Gastrocnemius medialis (tissue), 4 donors: ENCODE data around the gene CDKN3. TPM values are rescaled to one million over a fixed set of nuclear protein-coding genes. Genes with fewer than 3 reads are reported as not detected.
A peak's percentile ranks its signal among the peaks of the same experiment; 100 is the strongest.

ENCODE experiments used
- ATAC-seq, 2 donors: fragments of 150-250 bp; one replicate each; pipeline ENCODE4 v1.9.1; 2016
- DNase-seq, 2 donors: peaks; one replicate each; pipeline ENCODE4 v3.0.0-alpha.2; 2019
- H3K27ac ChIP-seq, 4 donors: fragments of 200-600 bp; sonication (generic); 1 replicate in 1 of 4; 2 replicates in 3 of 4; pipeline ENCODE4 v1.5.1; 2016 to 2018; ENCODE audit warnings: mild to moderate bottlenecking in 2 of 4, moderate library complexity in 1 of 4
- H3K27me3 ChIP-seq, 3 donors: fragments of 200-600 bp; sonication (generic) in 2 of 3; 1 replicate in 1 of 3; 2 replicates in 2 of 3; pipeline versions ENCODE4 v1.5.1 to v1.6.0; 2016 to 2019; ENCODE audit warnings: mild to moderate bottlenecking in 1 of 3, moderate library complexity in 1 of 3
- H3K36me3 ChIP-seq, 2 donors: fragments of 200-600 bp; sonication (generic) in 1 of 2; one replicate each; pipeline ENCODE4 v1.5.1; 2017 to 2018
- H3K4me1 ChIP-seq, 2 donors: fragments of 200-600 bp; sonication (generic) in 1 of 2; one replicate each; pipeline ENCODE4 v1.5.1; 2016 to 2017; ENCODE audit warnings: mild to moderate bottlenecking in 2 of 2
- H3K4me3 ChIP-seq, 4 donors: fragments of 200-600 bp; sonication (generic) in 3 of 4; 1 replicate in 1 of 4; 2 replicates in 3 of 4; pipeline ENCODE4 v1.5.1; 2016 to 2019; ENCODE audit warnings: mild to moderate bottlenecking in 2 of 4
- H3K9me3 ChIP-seq, 3 donors: fragments of 200-600 bp; sonication (generic) in 2 of 3; 1 replicate in 1 of 3; 2 replicates in 2 of 3; pipeline ENCODE4 v1.5.1; 2016 to 2019
- POLR2A ChIP-seq, 2 donors: fragments of 450-650 bp; IDR thresholded peaks; one replicate each; pipeline ENCODE4 v1.6.1; 2017; ENCODE audit warnings: antibody characterized with exemption in 2 of 2, mild to moderate bottlenecking in 2 of 2, moderate library complexity in 2 of 2
- in situ Hi-C, 4 donors: fragments of 200-750 bp; cut with MboI; loops; one replicate each; pipeline versions ENCODE4 v1.15.0 to v1.8.0; 2017; ENCODE audit warnings: low sequenced_read_pairs in 4 of 4
- intact Hi-C: fragments of 100-400 bp; cut with DNase I; formaldehyde crosslinking; loops from one replicate; pipeline ENCODE4 v1.15.1; 2023; ENCODE audit warnings: low total_unique reads
- total RNA-seq, 4 donors: library from RNA; depleted of rRNA; stranded (reverse); fragments of >200 nt; gene quantifications; one replicate each; pipeline versions ENCODE4 v1.1.0 to v1.2.3, GENCODE V29; 2016
- TF ChIP-seq, protein P1 (sequence below), 5 experiments: fragments of 450-650 bp in 3 of 5; fragments of 200-600 bp in 2 of 5; sonication (generic) in 2 of 5; IDR thresholded peaks in 4 of 5; conservative IDR thresholded peaks in 1 of 5; 1 replicate in 4 of 5; 2 replicates in 1 of 5; pipeline ENCODE4 v1.5.1; 2016 to 2019; ENCODE audit warnings: antibody characterized with exemption in 5 of 5, mild to moderate bottlenecking in 3 of 5, moderate library complexity in 3 of 5

CDKN3 gene
- total RNA-seq, 4 donors from 2014 or later: 1.2 to 5.1 (median 1.6) TPM

DNA sequence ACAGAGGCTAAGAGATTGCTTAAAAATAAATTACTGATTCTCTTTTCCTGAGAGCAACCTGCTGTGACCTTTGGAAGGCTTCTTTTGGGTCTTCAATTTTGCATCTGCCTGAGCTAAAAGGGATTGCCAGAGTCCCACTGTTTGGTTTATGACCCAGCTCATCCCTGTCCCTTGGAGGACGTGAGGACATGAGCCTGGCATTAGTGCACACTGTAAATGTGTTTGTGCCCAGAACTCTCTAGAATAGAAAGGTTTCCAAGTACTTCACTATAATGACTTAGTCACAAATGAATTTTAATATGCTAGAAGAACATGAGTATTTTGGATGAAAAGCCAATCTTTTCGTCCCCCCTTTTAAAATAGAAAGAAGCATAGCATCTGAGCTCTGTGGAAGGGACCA, 47.1 kb upstream of the CDKN3 start:
- H3K27ac ChIP-seq: peak overlapping the region in 2 of 4 donors; percentile 41 to 50
- H3K36me3 ChIP-seq: no peaks in the 10 kb centered on the region
- intact Hi-C loops: loop anchor here (2.0 to 10.0 kb wide), 2 partner anchors 815 to 1053 kb away; no protein-coding TSS in a partner anchor
- peak overlapping the region in 1 of 4 donors; percentile 36 for H3K4me3 ChIP-seq
- H3K4me1 ChIP-seq: peaks cover 2 to 12% of the 10 kb centered on the region in 2 donors
- H3K27me3 ChIP-seq: peaks cover 6 to 12% (median 11%) of the 10 kb centered on the region in 3 donors
- no peak for TF ChIP-seq POLR2A (IDR thresholded peaks at IDR 0.05)
- TF ChIP-seq, protein P1, sequence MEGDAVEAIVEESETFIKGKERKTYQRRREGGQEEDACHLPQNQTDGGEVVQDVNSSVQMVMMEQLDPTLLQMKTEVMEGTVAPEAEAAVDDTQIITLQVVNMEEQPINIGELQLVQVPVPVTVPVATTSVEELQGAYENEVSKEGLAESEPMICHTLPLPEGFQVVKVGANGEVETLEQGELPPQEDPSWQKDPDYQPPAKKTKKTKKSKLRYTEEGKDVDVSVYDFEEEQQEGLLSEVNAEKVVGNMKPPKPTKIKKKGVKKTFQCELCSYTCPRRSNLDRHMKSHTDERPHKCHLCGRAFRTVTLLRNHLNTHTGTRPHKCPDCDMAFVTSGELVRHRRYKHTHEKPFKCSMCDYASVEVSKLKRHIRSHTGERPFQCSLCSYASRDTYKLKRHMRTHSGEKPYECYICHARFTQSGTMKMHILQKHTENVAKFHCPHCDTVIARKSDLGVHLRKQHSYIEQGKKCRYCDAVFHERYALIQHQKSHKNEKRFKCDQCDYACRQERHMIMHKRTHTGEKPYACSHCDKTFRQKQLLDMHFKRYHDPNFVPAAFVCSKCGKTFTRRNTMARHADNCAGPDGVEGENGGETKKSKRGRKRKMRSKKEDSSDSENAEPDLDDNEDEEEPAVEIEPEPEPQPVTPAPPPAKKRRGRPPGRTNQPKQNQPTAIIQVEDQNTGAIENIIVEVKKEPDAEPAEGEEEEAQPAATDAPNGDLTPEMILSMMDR (IDR thresholded peaks at IDR 0.05 in 4 of 5, conservative IDR thresholded peaks at IDR 0.05 in 1 of 5): no peak
- no peak for ATAC-seq
- in situ Hi-C loops: loop anchor here in 3 of 4 donors (25.0 kb wide), 2 partner anchors 812 to 1062 kb away; no protein-coding TSS in a partner anchor
- DNase-seq: no peak
- H3K9me3 ChIP-seq: no peaks in the 10 kb centered on the region

DNA sequence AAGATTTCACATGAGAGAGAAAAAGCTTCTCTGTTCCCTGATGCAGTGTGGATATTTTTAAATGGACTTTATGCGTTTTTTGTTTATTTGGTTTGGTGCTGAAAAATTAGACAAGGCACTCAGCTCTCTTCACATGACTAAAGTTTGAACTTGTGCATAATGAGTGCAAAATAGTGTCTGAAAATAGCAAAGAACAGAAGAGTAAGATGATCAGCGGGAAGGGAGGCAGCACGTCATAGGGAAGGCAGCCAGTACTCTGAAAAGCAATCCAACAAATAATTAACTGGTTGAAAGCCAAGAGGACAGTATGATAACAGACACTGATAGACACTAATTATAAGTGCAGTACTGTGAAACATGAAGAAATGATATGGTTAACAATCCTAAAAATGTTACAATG, 46.6 kb upstream of the CDKN3 start:
- Histone ChIP-seq H3K27ac (no peak overlapping the region), H3K4me1 (peaks cover 2 to 12% of the 10 kb centered on the region in 2 donors), H3K9me3 (no peaks in the 10 kb centered on the region), H3K4me3 (no peak overlapping the region), H3K27me3 (peaks cover 6 to 12% (median 11%) of the 10 kb centered on the region in 3 donors), H3K36me3 (no peaks in the 10 kb centered on the region)
- in situ Hi-C loops (no loop called here), intact Hi-C loops (no loop called here)
- ATAC-seq (no peak), DNase-seq (no peak)
- TF ChIP-seq, protein P1 (IDR thresholded peaks at IDR 0.05 in 4 of 5, conservative IDR thresholded peaks at IDR 0.05 in 1 of 5): no peak
- no peak for TF ChIP-seq POLR2A (IDR thresholded peaks at IDR 0.05)

DNA sequence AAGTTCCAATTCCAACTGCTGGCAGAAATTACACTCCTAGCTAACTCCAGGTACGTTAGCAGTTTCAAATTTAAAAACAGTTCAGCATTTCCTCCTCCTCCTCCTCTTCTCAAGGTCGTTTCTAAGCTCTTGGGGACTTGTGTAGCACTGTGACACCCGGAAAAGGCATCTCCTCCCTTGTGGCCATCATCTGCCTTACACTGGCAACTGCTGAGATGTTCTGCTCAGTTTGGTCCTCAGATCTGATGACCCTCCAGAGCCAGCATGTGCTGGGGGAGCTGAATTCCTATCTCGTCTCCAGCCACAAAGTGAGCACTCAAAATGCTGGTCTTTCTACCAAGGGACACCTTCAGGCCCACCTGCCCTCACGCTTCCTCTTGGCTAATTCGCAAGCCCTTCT, 43.5 kb upstream of the CDKN3 start:
- no peak overlapping the region for H3K27ac ChIP-seq

DNA sequence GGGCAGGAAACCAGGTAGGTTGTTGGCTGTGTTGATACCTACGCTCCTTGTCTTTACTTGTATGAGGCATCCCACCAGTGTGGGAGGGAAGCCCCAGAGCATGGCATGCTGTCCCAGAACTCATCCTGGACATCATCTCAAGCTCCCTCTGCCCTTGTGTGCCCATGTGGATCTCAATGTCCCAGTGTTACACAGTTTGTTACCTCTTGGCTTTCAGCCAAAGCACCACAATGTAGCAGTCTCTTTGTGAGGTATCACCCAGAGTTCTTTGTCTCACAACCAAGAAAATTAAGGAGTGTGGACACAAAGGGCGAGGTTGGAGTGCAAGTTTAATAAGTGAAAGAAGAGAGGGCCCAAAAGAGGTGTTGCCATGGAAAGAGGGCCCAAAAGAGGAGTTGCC, 43.1 kb upstream of the CDKN3 start:
- no peaks in the 10 kb centered on the region for H3K36me3 ChIP-seq
- no peak overlapping the region for H3K27ac ChIP-seq
- H3K27me3 ChIP-seq: peaks cover 6 to 8% (median 7%) of the 10 kb centered on the region in 3 donors
- intact Hi-C loops (no loop called here), in situ Hi-C loops (no loop called here)
- H3K9me3 ChIP-seq: no peaks in the 10 kb centered on the region
- no peak for TF ChIP-seq POLR2A (IDR thresholded peaks at IDR 0.05)
- peaks cover 2 to 12% of the 10 kb centered on the region in 2 donors for H3K4me1 ChIP-seq
- no peak overlapping the region for H3K4me3 ChIP-seq
- DNase-seq (no peak), ATAC-seq (no peak)

More for the DNA sequence above, 43.5 kb upstream of the CDKN3 start:
- in situ Hi-C loops (no loop called here), intact Hi-C loops (no loop called here)
- ATAC-seq (no peak), DNase-seq (no peak)
- no peak overlapping the region for H3K4me3 ChIP-seq
- no peaks in the 10 kb centered on the region for H3K9me3 ChIP-seq
- H3K36me3 ChIP-seq: no peaks in the 10 kb centered on the region
- no peak for TF ChIP-seq POLR2A (IDR thresholded peaks at IDR 0.05)
- H3K4me1 ChIP-seq: peaks cover 2 to 12% of the 10 kb centered on the region in 2 donors
- peaks cover 6 to 11% (median 11%) of the 10 kb centered on the region in 3 donors for H3K27me3 ChIP-seq

DNA sequence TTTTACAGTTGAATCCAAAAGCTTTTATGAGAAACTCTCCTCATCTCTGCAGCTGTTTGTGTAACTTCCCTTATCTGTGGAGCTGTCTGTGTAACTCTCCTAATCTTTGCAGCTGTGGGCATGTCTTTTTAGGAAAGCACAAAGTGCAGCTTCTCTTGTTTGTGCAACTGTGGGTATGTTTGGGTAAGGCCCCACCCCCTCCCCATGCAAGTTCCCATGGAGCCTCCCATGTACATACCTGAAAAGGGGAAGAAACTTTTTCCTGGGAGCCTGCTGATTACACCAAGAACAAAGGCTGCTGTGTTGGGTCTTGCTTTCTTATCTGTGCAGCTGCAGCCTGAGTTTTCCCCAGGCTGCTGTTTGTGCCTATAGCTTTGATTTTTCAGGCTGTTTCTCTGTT, 42.7 kb upstream of the CDKN3 start:
- no peak for DNase-seq
- H3K36me3 ChIP-seq: no peaks in the 10 kb centered on the region
- no peaks in the 10 kb centered on the region for H3K9me3 ChIP-seq
- H3K4me3 ChIP-seq: no peak overlapping the region
- no peak for ATAC-seq
- no peak overlapping the region for H3K27ac ChIP-seq
- TF ChIP-seq, protein P1 (IDR thresholded peaks at IDR 0.05 in 4 of 5, conservative IDR thresholded peaks at IDR 0.05 in 1 of 5): no peak
- no peak for TF ChIP-seq POLR2A (IDR thresholded peaks at IDR 0.05)
- intact Hi-C loops (no loop called here), in situ Hi-C loops (no loop called here)
- H3K4me1 ChIP-seq: peaks cover 2 to 12% of the 10 kb centered on the region in 2 donors
- H3K27me3 ChIP-seq: peaks cover 3 to 6% (median 5%) of the 10 kb centered on the region in 3 donors
